GM21619 (cell line): Measurements from ENCODE around the gene NUDT15.
"Not testable (repeated sequence)": the region's sequence is repeated elsewhere in the genome, so short reads cannot be mapped to it uniquely, and the experiment has no call there.

Source experiments
- ATAC-seq: cut with Tn5 transposase; IDR thresholded peaks from one replicate; pipeline ENCODE4 v1.9.1; 2021; ENCODE audit not compliant: unreplicated experiment

Gene NUDT15

DNA sequence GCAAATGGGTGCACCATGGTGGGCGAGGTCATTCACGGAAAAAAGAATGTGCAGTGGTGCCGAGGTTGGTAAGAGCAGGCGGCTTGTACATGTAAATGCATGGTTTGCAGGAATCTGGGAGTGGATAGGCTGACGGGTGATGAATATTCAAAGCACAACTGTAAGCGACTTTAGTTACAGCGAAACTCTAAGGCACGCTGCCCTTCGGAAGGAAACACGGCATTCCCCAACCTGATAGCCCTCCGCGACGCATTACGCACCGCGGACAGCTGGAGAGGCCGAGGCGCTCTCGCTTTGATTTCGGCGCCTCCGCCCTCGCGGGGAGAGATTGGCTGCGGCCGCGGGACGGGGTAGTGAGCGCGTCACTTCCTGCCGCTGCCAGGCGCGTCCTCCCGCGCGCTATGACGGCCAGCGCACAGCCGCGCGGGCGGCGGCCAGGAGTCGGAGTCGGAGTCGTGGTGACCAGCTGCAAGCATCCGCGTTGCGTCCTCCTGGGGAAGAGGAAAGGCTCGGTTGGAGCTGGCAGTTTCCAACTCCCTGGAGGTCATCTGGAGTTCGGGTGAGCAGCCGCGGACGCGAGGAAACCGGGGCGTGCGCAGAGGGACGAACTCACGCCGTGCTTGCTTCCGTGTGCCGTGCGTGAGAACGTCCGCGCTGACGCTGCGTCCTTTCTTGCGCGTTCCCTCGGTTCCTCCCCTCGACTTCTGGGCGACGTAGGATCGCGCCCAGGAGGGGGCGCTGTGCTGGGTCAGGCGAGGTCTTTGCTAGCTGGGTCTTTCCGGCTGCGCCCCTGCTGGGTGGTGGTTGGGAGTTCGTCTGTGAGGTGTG, at the start of gene NUDT15:
Gene NUDT15 (plus strand): TSS at position 381 of the 828 bp plus-strand sequence. CDS start 21 bp downstream, at position 402.
- peak; percentile 93 for ATAC-seq

GRCh38 chr13:47990427-47990826, 47.1 kb upstream of the NUDT15 start:
- no peak for ATAC-seq

GRCh38 chr13:47990920-47991466, 46.5 kb upstream of the NUDT15 start:
- no peak for ATAC-seq

DNA sequence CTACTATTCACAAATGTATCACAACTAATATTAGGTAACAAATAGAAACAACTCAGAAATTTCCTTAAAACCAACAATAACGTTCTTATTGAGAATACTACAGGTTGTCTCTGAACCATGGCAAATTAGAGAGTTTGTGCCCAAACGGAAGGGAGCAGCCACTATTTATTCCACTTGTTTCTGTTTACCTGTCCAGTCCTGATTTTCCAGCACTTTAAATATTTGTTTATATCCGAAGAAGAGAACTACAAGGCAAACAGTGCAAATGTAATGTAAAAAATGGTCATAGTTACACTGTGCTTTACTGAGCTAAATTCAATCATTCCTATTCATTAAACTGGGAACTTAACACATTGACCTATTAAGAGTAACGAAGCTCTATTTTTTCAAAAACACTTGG, 45.7 kb upstream of the NUDT15 start:
- ATAC-seq, result no peak

DNA sequence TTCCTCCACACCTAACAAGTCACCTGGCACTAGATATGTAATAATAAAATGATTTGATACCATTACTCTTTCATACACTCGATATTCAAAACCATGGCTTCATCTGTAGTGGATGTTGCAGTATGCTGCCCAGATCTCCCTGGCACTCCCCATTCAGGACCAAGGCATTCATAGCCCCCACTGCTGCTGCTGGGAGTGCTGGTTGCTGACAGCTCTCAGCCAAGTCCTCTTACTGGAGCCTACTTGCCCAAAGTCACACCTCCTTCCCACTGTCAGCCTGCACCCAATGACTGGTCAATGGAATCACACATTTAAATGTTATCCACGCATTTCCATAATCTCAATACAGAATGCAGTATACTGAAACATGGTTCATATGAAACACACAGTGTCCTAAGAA, 40.1 kb upstream of the NUDT15 start:
- no peak for ATAC-seq

- ATAC-seq, result no peak
Observed at GRCh38 chr13:47999973-48000372, 37.6 kb upstream of the NUDT15 start.

- peak; percentile 37 for ATAC-seq
Observed at GRCh38 chr13:48000559-48001113, 36.9 kb upstream of the NUDT15 start.

DNA sequence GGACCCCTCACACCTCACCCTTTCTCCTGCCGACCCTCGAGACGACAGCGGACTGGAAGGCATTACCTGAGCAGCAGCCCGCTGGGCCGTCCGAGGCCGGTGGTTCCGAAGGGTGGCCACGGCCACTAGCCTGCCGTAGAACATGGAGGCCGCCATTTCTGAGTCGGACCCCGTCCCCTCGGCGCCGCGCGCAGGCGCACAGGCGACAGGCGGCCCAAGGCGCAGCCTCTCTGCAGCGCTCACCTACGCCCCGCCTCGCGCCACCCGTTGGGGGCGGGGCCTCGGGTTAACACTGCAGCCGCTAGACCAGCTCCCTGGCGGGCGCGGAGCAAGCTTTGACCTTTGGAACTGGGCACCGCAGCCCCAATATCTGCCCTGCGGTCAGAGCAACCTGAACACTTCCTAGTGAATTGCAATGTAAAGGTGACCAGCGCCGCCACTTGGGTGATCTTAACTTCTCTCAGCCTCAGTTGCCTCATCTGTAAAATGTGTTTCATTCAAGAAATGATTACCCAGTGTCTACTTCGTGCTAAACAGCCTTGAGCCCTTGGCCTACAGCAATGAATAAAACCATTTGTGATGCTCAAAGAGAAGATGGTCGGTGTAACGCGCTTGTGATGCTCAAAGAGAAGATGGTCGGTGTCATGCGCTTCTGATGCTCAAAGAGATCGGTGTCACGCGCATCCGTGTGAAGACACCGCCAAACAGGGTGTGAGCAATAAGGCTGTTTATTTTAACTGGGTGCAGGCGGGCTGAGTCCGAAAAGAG, 36.2 kb upstream of the NUDT15 start, which contains the start of gene SUCLA2:
Gene SUCLA2 (minus strand): TSS at position 160 of the 768 bp plus-strand sequence. CDS start 4 bp downstream, at position 156.
- ATAC-seq, result peak; percentile 99

DNA sequence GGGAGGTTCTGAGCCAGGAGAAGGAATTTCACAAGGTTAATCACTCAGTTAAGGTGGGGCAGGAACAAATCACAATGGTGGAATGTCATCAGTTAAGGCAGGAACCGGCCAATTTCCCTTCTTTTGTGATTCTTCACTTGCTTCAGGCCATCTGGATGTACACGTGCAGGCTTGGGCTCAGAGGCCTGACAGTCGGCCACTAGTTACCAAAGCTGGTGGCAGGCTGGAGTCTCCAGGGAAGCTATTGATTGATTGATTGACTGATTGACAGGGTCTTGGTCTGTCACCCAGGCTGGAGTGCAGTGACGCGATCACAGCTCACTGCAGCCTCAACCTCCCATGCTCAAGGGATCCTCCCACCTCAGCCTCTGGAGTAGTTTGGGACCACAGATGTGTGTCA, 35.5 kb upstream of the NUDT15 start:
- ATAC-seq, result not testable (repeated sequence)

GRCh38 chr13:48004201-48004600, 33.3 kb upstream of the NUDT15 start:
- no peak for ATAC-seq

- no peak for ATAC-seq
Observed at GRCh38 chr13:48006396-48006795, 31.1 kb upstream of the NUDT15 start.

GRCh38 chr13:48009284-48009683, 28.2 kb upstream of the NUDT15 start:
- ATAC-seq, result no peak

GRCh38 chr13:48010698-48011097, 26.8 kb upstream of the NUDT15 start:
- no peak for ATAC-seq

- no peak for ATAC-seq
Observed at GRCh38 chr13:48012668-48013067, 24.9 kb upstream of the NUDT15 start.

DNA sequence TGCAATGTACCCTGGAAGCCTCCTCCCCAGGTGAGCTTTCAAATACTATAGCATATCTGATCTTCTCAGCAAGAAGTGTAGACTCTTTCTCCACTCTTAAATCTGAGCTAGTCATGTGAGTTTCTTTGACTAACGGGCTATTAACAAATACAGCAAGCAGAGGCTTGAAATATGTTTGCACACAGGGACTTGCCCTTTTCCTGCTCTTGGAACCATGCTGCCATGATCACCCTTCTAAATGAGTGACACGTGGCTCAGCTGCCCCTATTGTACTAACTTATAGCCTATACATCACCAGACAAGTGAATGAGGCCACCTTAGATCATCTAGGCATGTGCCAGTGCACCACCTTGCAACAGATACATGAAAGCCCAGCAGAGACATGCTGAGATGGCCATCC, 23.2 kb upstream of the NUDT15 start:
- no peak for ATAC-seq

DNA sequence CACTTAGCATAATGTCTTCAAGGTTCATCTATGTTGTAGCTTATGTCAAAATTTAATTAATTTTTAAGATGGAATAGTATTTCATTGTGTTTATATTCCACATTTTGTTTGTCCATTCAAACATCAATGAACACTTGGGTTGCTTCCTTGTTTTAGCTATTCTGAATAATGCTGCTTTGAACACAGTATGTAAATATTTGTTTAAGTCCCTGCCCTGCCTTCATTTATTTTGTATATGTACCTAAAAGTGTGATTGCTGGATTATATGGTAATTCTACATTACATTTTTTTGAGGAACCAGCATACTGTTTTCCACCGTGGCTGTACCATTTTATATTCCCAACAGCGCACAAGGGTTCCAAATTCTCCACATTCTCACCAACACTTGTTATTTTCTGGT, 18.9 kb upstream of the NUDT15 start:
- no peak for ATAC-seq

DNA sequence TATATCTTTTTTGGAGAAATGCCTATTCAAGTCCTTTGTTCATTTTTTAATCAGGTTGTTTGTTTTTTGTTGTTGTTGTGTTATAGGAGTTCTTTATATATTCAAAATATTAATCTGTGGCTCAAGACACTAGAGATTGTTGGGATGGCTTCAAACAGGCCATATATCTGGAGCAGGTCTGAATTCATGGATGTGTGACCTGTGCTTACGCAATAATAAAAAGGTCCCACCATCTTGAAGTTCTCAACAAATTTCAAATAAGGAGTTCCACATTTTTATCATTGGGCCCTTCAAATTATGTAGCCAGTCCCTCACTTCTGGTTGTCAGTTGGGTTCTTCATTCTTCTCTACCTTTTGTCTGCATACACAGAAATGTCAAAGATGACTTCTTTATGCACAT, 17.7 kb upstream of the NUDT15 start:
- ATAC-seq, result no peak

DNA sequence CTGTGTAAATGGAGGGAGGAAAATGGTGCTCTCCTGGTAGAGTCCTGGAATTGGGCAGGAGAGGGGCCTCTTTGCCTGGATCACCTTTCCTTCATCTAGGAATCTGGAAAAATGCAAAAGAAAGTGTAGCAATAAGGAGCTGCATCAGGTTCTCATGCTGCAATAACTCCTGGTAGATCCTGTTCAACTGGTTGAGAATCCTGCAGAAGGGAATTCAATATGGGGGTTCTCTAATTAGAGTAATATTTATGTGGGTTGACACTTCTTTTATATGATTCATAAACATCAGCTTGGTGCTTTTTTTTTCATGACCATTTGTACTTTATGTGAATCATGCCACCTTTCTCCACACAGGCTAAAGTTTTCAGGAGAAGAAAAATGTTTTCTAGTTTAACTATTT, 9.5 kb upstream of the NUDT15 start:
- no peak for ATAC-seq

GRCh38 chr13:48029859-48030258, 7.7 kb upstream of the NUDT15 start:
- no peak for ATAC-seq

DNA sequence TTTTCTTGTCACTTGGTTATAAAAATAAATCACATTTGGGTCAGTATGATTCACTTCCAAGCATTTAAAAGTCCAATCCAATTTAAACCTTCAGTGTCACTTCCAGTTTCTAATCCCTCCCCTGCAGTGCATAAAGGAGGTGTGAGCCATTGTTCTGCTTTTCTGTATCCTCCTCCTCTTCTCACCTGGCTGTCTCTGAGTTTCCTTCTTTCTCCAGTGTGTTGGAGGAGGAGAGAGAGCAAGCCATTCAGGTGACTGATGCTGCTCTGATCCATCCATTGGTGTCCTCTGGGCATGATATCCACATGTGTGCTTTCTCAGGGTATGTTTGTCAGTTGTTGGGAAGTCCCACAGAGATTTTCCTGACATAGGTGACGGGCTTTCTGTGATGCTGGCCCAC, 1.2 kb downstream of the NUDT15 start:
- ATAC-seq, result no peak

DNA sequence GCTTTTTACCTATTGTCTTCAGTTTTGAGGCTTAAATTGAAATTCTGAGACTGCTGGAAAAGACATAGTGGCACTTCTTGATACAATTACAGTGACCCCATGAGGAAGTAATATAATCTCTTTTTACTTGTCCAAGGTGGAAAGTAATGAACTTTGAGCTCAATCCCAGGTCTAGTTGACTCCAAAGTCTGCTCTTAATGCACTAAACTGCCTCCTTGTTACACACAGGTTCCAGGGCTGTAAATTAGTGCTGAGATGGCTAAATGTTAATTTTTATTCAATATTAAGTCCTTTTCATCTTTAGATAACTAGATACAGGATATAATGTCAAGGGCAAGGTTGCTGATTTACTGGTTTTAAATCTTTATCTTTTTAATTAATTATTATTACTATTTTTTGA, 2.5 kb downstream of the NUDT15 start:
- ATAC-seq, result no peak
